HCT116 (cell line): ENCODE results near the gene TESK1. TPM values are rescaled to one million over a fixed set of nuclear protein-coding genes. Genes with fewer than 3 reads are reported as not detected.

Source experiments
- ATAC-seq: fragments of 200-7000 bp; cut with Tn5 transposase; 2 replicates; pipeline ENCODE4 v1.9.1; 2020; ENCODE audit warnings: mild to moderate bottlenecking, moderate library complexity
- BruUV-seq: library from RNA; stranded (reverse); fragments of 400-500 nt; replicated peaks from 2 replicates; lab custom pipeline; 2021; lab: Mats Ljungman, UMichigan
- CTCF ChIA-PET: fragments of 300-600 bp; sonication (Branson Sonifier 250); formaldehyde crosslinking; loops from one replicate; lab custom pipeline; 2021; ENCODE audit warnings: antibody characterized with exemption; lab: Charles Lee
- POLR2A ChIA-PET: fragments of 300-600, 350-600 bp; sonication (Branson Sonifier 250); formaldehyde crosslinking; loops from one replicate; lab custom pipeline; 2021; ENCODE audit warnings: antibody characterized with exemption; lab: Charles Lee
- RAD21 ChIA-PET, 2 experiments: fragments of 300-600 bp; sonication (Branson Sonifier 250); formaldehyde crosslinking; loops; one replicate each; lab custom pipeline; 2023; ENCODE audit warnings: low total read pairs in 2 of 2; ENCODE audit not compliant: uncharacterized antibody in 2 of 2, unreplicated experiment in 2 of 2, low non-redundant PET in 1 of 2; lab: Charles Lee
- DNase-seq: peaks from one replicate; pipeline ENCODE4 v3.0.0-alpha.2; 2010; ENCODE audit warnings: low read depth, low spot score
- H2AFZ ChIP-seq: fragments of 200-600 bp; shearing (Covaris generic), sonication (generic); 2 replicates; pipeline ENCODE4 v1.6.1; 2017; ENCODE audit warnings: low read depth, mixed run types, mixed read lengths, antibody characterized with exemption, low read length; ENCODE audit not compliant: poor library complexity, severe bottlenecking
- H3K27ac ChIP-seq: 2 replicates; pipeline ENCODE4 v1.5.1; 2012; ENCODE audit warnings: low read depth, low read length
- H3K27me3 ChIP-seq: fragments of 200-600 bp; sonication (generic); 2 replicates; pipeline ENCODE4 v1.6.1; 2016; ENCODE audit warnings: mixed run types, low read length, mixed read lengths; ENCODE audit not compliant: insufficient read depth
- H3K36me3 ChIP-seq, 2 experiments: fragments of 200-500 bp in 1 of 2; fragments of 200-600 bp in 1 of 2; sonication (Bioruptor generic) in 1 of 2; sonication (generic) in 1 of 2; 2 replicates each; pipeline versions ENCODE4 v1.5.1 to v1.6.1; 2014 to 2016; ENCODE audit warnings: low read length in 2 of 2, inconsistent platforms in 1 of 2, mixed read lengths in 1 of 2, mixed run types in 1 of 2; ENCODE audit not compliant: insufficient read depth in 2 of 2, control insufficient read depth in 1 of 2
- H3K4me1 ChIP-seq, 2 experiments: fragments of 200-600 bp in 1 of 2; sonication (generic) in 1 of 2; 2 replicates each; pipeline versions ENCODE4 v1.5.1 to v1.6.1; 2012 to 2017; ENCODE audit warnings: low read length in 2 of 2, inconsistent platforms in 1 of 2, mild to moderate bottlenecking in 1 of 2, mixed read lengths in 1 of 2, mixed run types in 1 of 2, moderate library complexity in 1 of 2; ENCODE audit not compliant: insufficient read depth in 2 of 2, control insufficient read depth in 1 of 2
- H3K4me2 ChIP-seq: fragments of 200-600 bp; sonication (generic); 2 replicates; pipeline ENCODE4 v1.6.1; 2017; ENCODE audit warnings: mixed run types, low read length, mixed read lengths
- H3K4me3 ChIP-seq, 2 experiments: fragments of 200-600 bp in 1 of 2; sonication (generic) in 1 of 2; replicated peaks in 1 of 2; 2 replicates each; pipeline ENCODE4 v1.5.1; 2011 to 2016; ENCODE audit warnings: low read length in 2 of 2, control low read depth in 1 of 2, low read depth in 1 of 2, mild to moderate bottlenecking in 1 of 2, mixed read lengths in 1 of 2, mixed run types in 1 of 2
- H3K79me2 ChIP-seq: fragments of 200-600 bp; sonication (generic); 2 replicates; pipeline ENCODE4 v1.6.1; 2017; ENCODE audit warnings: mild to moderate bottlenecking, mixed run types, low read length, moderate library complexity, mixed read lengths; ENCODE audit not compliant: insufficient read depth
- H3K9ac ChIP-seq: fragments of 200-600 bp; sonication (generic); 2 replicates; pipeline ENCODE4 v1.6.1; 2016; ENCODE audit warnings: low read length, mixed read lengths
- H3K9me2 ChIP-seq: fragments of 200-600 bp; sonication (generic), shearing (Covaris generic); 2 replicates; pipeline ENCODE4 v1.6.1; 2017; ENCODE audit warnings: mixed run types, mild to moderate bottlenecking, moderate library complexity; ENCODE audit not compliant: insufficient read depth
- H3K9me3 ChIP-seq, 2 experiments: fragments of 200-500 bp in 1 of 2; fragments of 200-600 bp in 1 of 2; sonication (Bioruptor generic) in 1 of 2; sonication (generic) in 1 of 2; 2 replicates each; pipeline ENCODE4 v1.6.1; 2014 to 2017; ENCODE audit warnings: low read length in 2 of 2, mixed read lengths in 2 of 2, inconsistent platforms in 1 of 2, low read depth in 1 of 2, mild to moderate bottlenecking in 1 of 2, mixed run types in 1 of 2, moderate library complexity in 1 of 2; ENCODE audit not compliant: control insufficient read depth in 1 of 2, insufficient read depth in 1 of 2
- H4K20me1 ChIP-seq: fragments of 200-600 bp; sonication (generic), shearing (Covaris generic); 2 replicates; pipeline ENCODE4 v1.6.1; 2017; ENCODE audit warnings: mixed run types, mild to moderate bottlenecking, moderate library complexity; ENCODE audit not compliant: insufficient read depth
- CTCF ChIP-seq, 3 experiments: fragments of 200-600 bp in 1 of 3; sonication (generic) in 1 of 3; IDR thresholded peaks in 2 of 3; conservative IDR thresholded peaks in 1 of 3; 2 replicates each; pipeline ENCODE4 v1.5.1; 2012 to 2017; ENCODE audit warnings: low read depth in 2 of 3, low read length in 2 of 3, antibody characterized with exemption in 1 of 3, borderline replicate concordance in 1 of 3, control low read depth in 1 of 3, mild to moderate bottlenecking in 1 of 3, mixed read lengths in 1 of 3, mixed run types in 1 of 3, moderate library complexity in 1 of 3; ENCODE audit not compliant: insufficient read depth in 1 of 3
- EZH2 ChIP-seq: fragments of 200-600 bp; sonication (generic); IDR thresholded peaks from 2 replicates; pipeline ENCODE4 v1.6.1; 2017; ENCODE audit warnings: antibody characterized with exemption, mixed run types
- MAX ChIP-seq: IDR thresholded peaks from 2 replicates; pipeline ENCODE4 v1.6.1; 2012
- SP1 ChIP-seq: IDR thresholded peaks from 2 replicates; pipeline ENCODE4 v1.6.1; 2012; ENCODE audit warnings: low read depth
- TCF7L2 ChIP-seq: IDR thresholded peaks from 2 replicates; pipeline ENCODE4 v1.7.0; 2011; ENCODE audit warnings: borderline replicate concordance, inconsistent platforms; ENCODE audit not compliant: insufficient read depth, insufficient read length; ENCODE audit errors: extremely low read depth
- YY1 ChIP-seq: IDR thresholded peaks from 2 replicates; pipeline ENCODE4 v1.6.1; 2011; ENCODE audit warnings: low read length, low read depth, moderate library complexity, mild to moderate bottlenecking; ENCODE audit not compliant: insufficient replicate concordance; ENCODE audit errors: extremely low read depth
- ZBTB33 ChIP-seq: IDR thresholded peaks from 2 replicates; pipeline ENCODE4 v1.6.1; 2011; ENCODE audit warnings: mild to moderate bottlenecking, low read length, moderate library complexity; ENCODE audit not compliant: insufficient replicate concordance; ENCODE audit errors: extremely low read depth
- intact Hi-C: fragments of 100-400 bp; cut with micrococcal nuclease; formaldehyde crosslinking; loops from 2 replicates; pipeline ENCODE4 v1.10.0; 2022
- total RNA-seq: library from RNA; stranded (reverse); gene quantifications from one replicate; pipeline ENCODE4 v1.2.1, GENCODE V29; 2021; ENCODE audit not compliant: unreplicated experiment

The TESK1 gene
- total RNA-seq, 1 experiment from 2014 or later, result 26.6 TPM

- TF ChIP-seq EZH2 (no peak), TCF7L2 (no peak), MAX (no peak), SP1 (no peak), YY1 (no peak)
Measured at GRCh38 chr9:35569206-35569605, 35.9 kb upstream of the TESK1 start (continued).

- ChIA-PET RAD21 (interaction anchor here in 1 of 2 experiments (0.6 kb wide), 1 partner anchor 519 kb away, joined by 3 read pairs; no protein-coding TSS in a partner anchor), POLR2A (no interaction called here), CTCF (no interaction called here)
- Histone ChIP-seq H4K20me1 (no peaks in the 10 kb centered on the region), H3K9me2 (no peaks in the 10 kb centered on the region), H3K4me1 (peaks cover 3 to 12% of the 10 kb centered on the region in 2 experiments; a peak in 2 of 4 replicates), H3K4me2 (no peak overlapping the region), H2AFZ (no peak overlapping the region), H3K79me2 (no peaks in the 10 kb centered on the region), H3K9me3 (no peaks in the 10 kb centered on the region), H3K27ac (no peak overlapping the region), H3K9ac (no peak overlapping the region), H3K4me3 (no peak overlapping the region), H3K27me3 (no peaks in the 10 kb centered on the region), H3K36me3 (no peaks in the 10 kb centered on the region)
- intact Hi-C loops, result no loop called here
- BruUV-seq, result no TSS peak
- TF ChIP-seq ZBTB33 (no peak), CTCF (IDR thresholded peaks at IDR 0.05 in 2 of 3, conservative IDR thresholded peaks at IDR 0.05 in 1 of 3; ENCODE audit: borderline replicate concordance in 1 of 3, insufficient read depth in 1 of 3, low read depth in 2 of 3, low read length in 2 of 3) (no peak)
- ATAC-seq, result no peak
- no peak for DNase-seq
Measured at GRCh38 chr9:35570709-35571504, 34.2 kb upstream of the TESK1 start.
